B cell (primary cell): ENCODE measurements around the gene ZNF385D. TPM values are rescaled to one million over a fixed set of nuclear protein-coding genes. Genes with fewer than 3 reads are reported as not detected.

Experiments
- ATAC-seq: fragments of 200-7000 bp; cut with Tn5 transposase; one replicate; pipeline ENCODE4 v1.10.0; 2021; ENCODE audit warnings: low read depth, mild to moderate bottlenecking, moderate number of reproducible peaks, moderate library complexity
- CTCF ChIA-PET: fragments of 350-600 bp; sonication (Branson Sonifier 250); formaldehyde crosslinking; loops from one replicate; lab custom pipeline; 2021; ENCODE audit warnings: antibody characterized with exemption, inconsistent platforms; lab: Charles Lee
- POLR2A ChIA-PET: fragments of 350-600 bp; sonication (Branson Sonifier 250); formaldehyde crosslinking; loops from one replicate; lab custom pipeline; 2021; ENCODE audit warnings: antibody characterized with exemption; lab: Charles Lee
- DNase-seq: peaks from one replicate; pipeline ENCODE4 v3.0.0; 2013
- H2AFZ ChIP-seq: 2 replicates; pipeline ENCODE4 v1.6.1; 2012; ENCODE audit warnings: mild to moderate bottlenecking, low read depth, low read length; ENCODE audit not compliant: insufficient read depth, poor library complexity, severe bottlenecking
- H3K27ac ChIP-seq, 2 donors: 1 replicate in 1 of 2; 2 replicates in 1 of 2; pipeline ENCODE4 v1.5.1; 2012 to 2013; ENCODE audit warnings: low read length in 2 of 2, mild to moderate bottlenecking in 2 of 2, moderate library complexity in 1 of 2
- H3K27me3 ChIP-seq, 4 experiments: fragments of 200-600 bp in 1 of 4; sonication (generic) in 1 of 4; replicated peaks in 1 of 4; 1 replicate in 2 of 4; 2 replicates in 2 of 4; pipeline versions ENCODE4 v1.6.1 to v1.7.0; 2013 to 2016; ENCODE audit warnings: low read length in 3 of 4, mild to moderate bottlenecking in 2 of 4, mixed read lengths in 1 of 4, moderate library complexity in 1 of 4; ENCODE audit not compliant: insufficient read depth in 4 of 4, control insufficient read depth in 3 of 4; ENCODE audit errors: control extremely low read depth in 1 of 4
- H3K36me3 ChIP-seq, 2 experiments: replicated peaks in 1 of 2; 1 replicate in 1 of 2; 2 replicates in 1 of 2; pipeline versions ENCODE4 v1.6.1 to v1.7.1; 2013; ENCODE audit warnings: low read length in 1 of 2; ENCODE audit not compliant: insufficient read depth in 2 of 2, control insufficient read depth in 1 of 2; ENCODE audit errors: control extremely low read depth in 1 of 2, extremely low read depth in 1 of 2
- H3K4me1 ChIP-seq, 2 donors: fragments of 200-600 bp in 1 of 2; sonication (generic) in 1 of 2; 1 replicate in 1 of 2; 2 replicates in 1 of 2; pipeline versions ENCODE4 v1.5.1 to v1.6.1; 2013 to 2017; ENCODE audit warnings: low read length in 2 of 2; ENCODE audit not compliant: control insufficient read depth in 2 of 2, insufficient read depth in 2 of 2
- H3K4me2 ChIP-seq: replicated peaks from 2 replicates; pipeline ENCODE3; 2012; ENCODE audit warnings: mild to moderate bottlenecking, low read depth, low read length; ENCODE audit not compliant: poor library complexity, severe bottlenecking
- H3K4me3 ChIP-seq, 5 experiments: fragments of 200-600 bp in 1 of 5; sonication (generic) in 1 of 5; 1 replicate in 3 of 5; 2 replicates in 2 of 5; pipeline versions ENCODE4 v1.5.1 to v1.7.0; 2011 to 2016; ENCODE audit warnings: low read length in 4 of 5, mild to moderate bottlenecking in 4 of 5, low read depth in 2 of 5, control low read depth in 1 of 5, moderate library complexity in 1 of 5; ENCODE audit not compliant: insufficient read depth in 1 of 5; ENCODE audit errors: control extremely low read depth in 1 of 5, extremely low read depth in 1 of 5
- H3K79me2 ChIP-seq: fragments of 200-600 bp; sonication (generic); one replicate; pipeline ENCODE4 v1.6.0; 2016; ENCODE audit warnings: low read length; ENCODE audit not compliant: control insufficient read depth, insufficient read depth
- H3K9ac ChIP-seq: fragments of 200-600 bp; sonication (generic); 2 replicates; pipeline ENCODE4 v1.6.1; 2017; ENCODE audit warnings: mild to moderate bottlenecking, low read length, moderate library complexity
- H3K9me3 ChIP-seq, 3 donors: one replicate each; pipeline versions ENCODE4 v1.6.1 to v1.7.1; 2013; ENCODE audit warnings: low read length in 2 of 3; ENCODE audit not compliant: control insufficient read depth in 2 of 3, insufficient read depth in 1 of 3; ENCODE audit errors: control extremely low read depth in 1 of 3
- H4K20me1 ChIP-seq: 2 replicates; pipeline ENCODE4 v1.6.0; 2012; ENCODE audit warnings: mild to moderate bottlenecking, low read length; ENCODE audit not compliant: insufficient read depth, control insufficient read depth, poor library complexity, severe bottlenecking
- H3K27ac Mint-ChIP-seq: one replicate; pipeline ENCODE4 v1.8.0; 2021; ENCODE audit warnings: mixed read lengths
- H3K27me3 Mint-ChIP-seq: one replicate; pipeline ENCODE4 v1.8.0; 2021; ENCODE audit warnings: mixed read lengths
- H3K4me1 Mint-ChIP-seq: one replicate; pipeline ENCODE4 v1.8.0; 2021; ENCODE audit warnings: mixed read lengths
- H3K4me3 Mint-ChIP-seq: one replicate; pipeline ENCODE4 v1.8.0; 2021; ENCODE audit warnings: mixed read lengths
- H3K9me3 Mint-ChIP-seq: one replicate; pipeline ENCODE4 v1.8.0; 2022; ENCODE audit warnings: mixed read lengths; ENCODE audit not compliant: insufficient read depth
- CTCF ChIP-seq: fragments of 200-600 bp; IDR thresholded peaks from one replicate; pipeline ENCODE4 v1.8.0; 2022; ENCODE audit warnings: antibody characterized with exemption, mild to moderate bottlenecking
- EZH2 ChIP-seq: IDR thresholded peaks from 2 replicates; pipeline ENCODE4 v1.6.1; 2012; ENCODE audit warnings: borderline replicate concordance, low read depth, mild to moderate bottlenecking, moderate library complexity, low read length; ENCODE audit not compliant: insufficient read depth, poor library complexity, severe bottlenecking
- WGBS: methylation state at CpG from one replicate; pipeline ENCODE4 v1.1.5; 2013; ENCODE audit warnings: missing lambda C conversion rate; ENCODE audit not compliant: insufficient coverage; 5-methylcytosine and 5-hydroxymethylcytosine counted together
- intact Hi-C: fragments of 100-400 bp; cut with micrococcal nuclease; formaldehyde crosslinking; loops from one replicate; pipeline ENCODE4 v1.10.0; 2022
- polyA plus RNA-seq: library from polyadenylated mRNA; depleted of rRNA; stranded (reverse); fragments of >200 nt; gene quantifications from 2 replicates; pipeline ENCODE4 v1.2.3, GENCODE V29; 2012
- total RNA-seq, 2 donors: library from RNA; stranded (reverse); fragments of 120-200 nt in 1 of 2; gene quantifications; 1 replicate in 1 of 2; 2 replicates in 1 of 2; pipeline versions ENCODE4 v1.2.3 to v1.2.4, GENCODE V29; 2013 to 2022

ZNF385D gene
- total and polyA plus RNA-seq, 2 donors (not counting 1 experiment from before 2014, with no cell fraction given), result not detected

DNA sequence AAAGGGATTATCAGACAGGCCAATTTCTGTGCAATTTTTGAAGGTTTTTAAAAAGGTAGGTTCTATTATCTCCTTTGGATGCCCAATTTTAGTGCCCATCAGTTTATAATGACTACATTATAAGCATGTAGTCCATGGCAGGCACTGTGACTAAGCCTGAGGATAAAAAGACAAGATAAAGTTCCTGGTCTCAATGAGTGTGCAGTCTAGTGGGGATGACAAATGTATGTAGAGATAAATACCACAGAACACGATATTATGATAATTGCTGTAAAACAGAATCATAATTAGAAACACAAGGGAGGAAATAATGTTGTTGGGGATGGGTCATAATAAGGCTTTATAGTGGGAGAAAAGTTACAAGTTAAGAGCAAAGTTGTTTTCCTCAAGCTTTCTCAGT is 163.1 kb downstream of the ZNF385D start:
- H3K4me2 ChIP-seq, result no peak overlapping the region
- H3K36me3 ChIP-seq, result no peaks in the 10 kb centered on the region
- intact Hi-C loops, result no loop called here
- Mint-ChIP-seq H3K9me3 (no peaks in the 10 kb centered on the region), H3K4me3 (no peak overlapping the region), H3K27ac (no peak overlapping the region), H3K27me3 (no peaks in the 10 kb centered on the region), H3K4me1 (no peaks in the 10 kb centered on the region)
- H3K9ac ChIP-seq, result no peak overlapping the region
- H2AFZ ChIP-seq, result no peak overlapping the region
- ChIA-PET POLR2A (no interaction called here), CTCF (no interaction called here)
- no peaks in the 10 kb centered on the region for H3K4me1 ChIP-seq
- no CpG with 5 or more reads among the region's 1 CpG for WGBS
- no peaks in the 10 kb centered on the region for H4K20me1 ChIP-seq
- no peaks in the 10 kb centered on the region for H3K27me3 ChIP-seq
- no peak for DNase-seq
- TF ChIP-seq EZH2 (no peak), CTCF (no peak)
- no peak for ATAC-seq
- no peaks in the 10 kb centered on the region for H3K9me3 ChIP-seq
- H3K27ac ChIP-seq, result no peak overlapping the region
- no peak overlapping the region for H3K4me3 ChIP-seq
- no peaks in the 10 kb centered on the region for H3K79me2 ChIP-seq

DNA sequence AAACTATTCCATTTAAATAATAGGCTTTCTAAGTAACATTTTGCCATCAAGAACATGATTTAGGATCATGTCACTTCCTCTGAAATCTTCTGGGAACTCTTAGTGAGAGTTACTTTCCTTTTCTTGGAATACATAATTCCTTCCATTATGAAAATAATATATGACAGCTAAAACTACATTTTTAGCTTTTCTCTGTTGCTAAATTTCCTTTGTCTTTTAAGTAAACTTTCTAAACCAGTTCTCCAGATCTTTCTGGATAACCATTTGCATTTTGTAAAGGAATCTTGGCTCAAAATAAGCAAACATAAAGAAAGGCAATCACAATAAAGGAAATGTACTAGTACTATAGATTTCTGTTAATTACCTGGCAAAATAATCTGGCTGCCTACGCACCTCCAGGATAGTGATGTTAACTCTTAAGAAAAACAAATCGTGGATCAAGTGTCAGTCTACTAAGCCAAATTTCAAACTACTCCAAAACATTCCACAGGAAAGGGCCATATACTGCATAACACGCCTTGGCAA is 165.7 kb downstream of the ZNF385D start:
- H4K20me1 ChIP-seq, result no peaks in the 10 kb centered on the region
- H2AFZ ChIP-seq, result no peak overlapping the region
- H3K36me3 ChIP-seq, result no peaks in the 10 kb centered on the region
- CTCF ChIA-PET, result no interaction called here
- no peak overlapping the region for H3K9ac ChIP-seq
- DNase-seq (no peak), ATAC-seq (no peak)
- WGBS, result no CpG with 5 or more reads among the region's 3 CpGs
- POLR2A ChIA-PET, result no interaction called here
- no peak overlapping the region for H3K27ac ChIP-seq
- H3K4me2 ChIP-seq, result no peak overlapping the region
- no peaks in the 10 kb centered on the region for H3K27me3 Mint-ChIP-seq
- H3K79me2 ChIP-seq, result no peaks in the 10 kb centered on the region
- H3K4me3 ChIP-seq, result no peak overlapping the region
- no peaks in the 10 kb centered on the region for H3K27me3 ChIP-seq
- H3K4me3 Mint-ChIP-seq, result no peak overlapping the region
- H3K9me3 Mint-ChIP-seq, result no peaks in the 10 kb centered on the region
- H3K4me1 Mint-ChIP-seq, result no peaks in the 10 kb centered on the region
- no peaks in the 10 kb centered on the region for H3K9me3 ChIP-seq
- H3K27ac Mint-ChIP-seq, result no peak overlapping the region
- intact Hi-C loops, result no loop called here
- no peak for TF ChIP-seq EZH2
- TF ChIP-seq CTCF, result no peak
- no peaks in the 10 kb centered on the region for H3K4me1 ChIP-seq
